GM18873 (cell line): Measurements from ENCODE around the gene MYL4.
"Not testable (repeated sequence)": the region's sequence is repeated elsewhere in the genome, so short reads cannot be mapped to it uniquely, and the experiment has no call there.

ENCODE experiments used
- ATAC-seq: cut with Tn5 transposase; IDR thresholded peaks from one replicate; pipeline ENCODE4 v1.9.1; 2021; ENCODE audit warnings: mild to moderate bottlenecking, moderate library complexity, moderate number of reproducible peaks; ENCODE audit not compliant: unreplicated experiment, low FRiP score

MYL4 gene

GRCh38 chr17:47268964-47269363 lies 59.8 kb downstream of the MYL4 start:
- not testable (repeated sequence) for ATAC-seq

GRCh38 chr17:47269561-47270280 lies 60.6 kb downstream of the MYL4 start:
- not testable (repeated sequence) for ATAC-seq

DNA sequence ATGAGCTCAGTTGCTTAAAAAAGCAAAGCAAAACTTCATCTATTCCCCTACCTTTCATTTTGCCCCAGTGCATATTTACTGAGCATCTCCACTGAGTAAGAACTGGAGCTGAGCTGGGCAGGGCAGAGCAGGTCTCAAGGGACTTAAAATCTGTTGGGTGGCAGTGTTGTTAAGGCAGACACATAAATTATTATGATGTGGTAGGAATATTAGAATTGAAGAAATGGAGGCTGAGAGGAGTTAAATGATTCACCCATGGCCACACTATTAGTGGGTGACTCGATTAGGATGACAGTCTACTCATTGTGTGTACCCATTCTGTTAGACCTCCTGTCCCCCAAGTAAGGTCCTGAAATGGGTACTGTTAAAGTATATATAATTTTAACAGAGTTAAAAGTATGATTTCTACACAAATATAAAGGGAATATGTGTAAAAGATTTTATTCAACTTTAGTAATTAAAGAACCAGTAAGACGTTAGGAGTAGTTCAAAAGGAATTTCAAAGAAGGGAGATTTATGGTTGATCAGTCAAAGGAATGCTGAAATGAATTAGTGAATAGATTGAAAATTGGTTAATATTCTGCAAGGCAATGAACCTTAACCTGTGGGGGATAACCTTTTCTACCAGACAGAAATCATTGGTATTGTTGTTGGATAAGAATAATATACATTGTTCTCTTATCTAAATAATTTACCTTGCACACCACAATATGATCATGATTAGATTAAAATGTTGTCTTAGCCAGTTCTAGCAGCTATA lies 62.0 kb downstream of the MYL4 start:
- no peak for ATAC-seq

- no peak for ATAC-seq
These were observed 63.3 kb downstream of the MYL4 start for GRCh38 chr17:47272491-47272890.

- ATAC-seq, result no peak
These were observed 64.1 kb downstream of the MYL4 start for GRCh38 chr17:47273245-47273644.
